ENCODE results near the gene C16orf90. TPM values are rescaled to one million over a fixed set of nuclear protein-coding genes. Genes with fewer than 3 reads are reported as not detected.

The C16orf90 gene
- total RNA-seq, 1 donor from 2014 or later: not detected

GRCh38 chr16:3461151-3461550 lies 34.1 kb downstream of the C16orf90 start:
- peak; percentile 68 for DNase-seq (ENCODE audit: low spot score)
- Histone ChIP-seq H3K4me1 (peaks cover 35% of the 10 kb centered on the region), H3F3A (ENCODE audit: low read depth) (peaks cover 35% of the 10 kb centered on the region), H3K9ac (peak overlapping the region; percentile 5), H3K27ac (no peak overlapping the region), H2AFZ (replicated peaks) (no peak overlapping the region), H3K9me3 (ENCODE audit: low read depth) (no peaks in the 10 kb centered on the region), H3K36me3 (no peaks in the 10 kb centered on the region), H3K79me2 (ENCODE audit: low read depth) (peaks cover 80% of the 10 kb centered on the region), H4K20me1 (ENCODE audit: low read depth) (peaks cover 38% of the 10 kb centered on the region), H3K27me3 (no peaks in the 10 kb centered on the region), H3K4me2 (peak overlapping the region; percentile 49), H3K4me3 (no peak overlapping the region)
- Mint-ChIP-seq H3K36me3 (peaks cover 8% of the 10 kb centered on the region), H3K9me3 (peaks cover 2% of the 10 kb centered on the region), H3K27me3 (ENCODE audit: insufficient read depth, low read depth) (peaks cover 5% of the 10 kb centered on the region), H3K4me3 (peak overlapping the region; percentile 74), H3K4me1 (peaks cover 44% of the 10 kb centered on the region), H3K27ac (peak overlapping the region; percentile 31)
- TF ChIP-seq EZH2 (IDR thresholded peaks at IDR 0.05) (no peak), EZH2phosphoT487 (IDR thresholded peaks at IDR 0.05) (no peak), CTCF (IDR thresholded peaks at IDR 0.05) (no peak)

- Mint-ChIP-seq H3K4me1 (peaks cover 44% of the 10 kb centered on the region), H3K9me3 (peaks cover 2% of the 10 kb centered on the region), H3K4me3 (peak overlapping the region; percentile 68), H3K27me3 (ENCODE audit: insufficient read depth, low read depth) (peaks cover 5% of the 10 kb centered on the region), H3K36me3 (peaks cover 6% of the 10 kb centered on the region), H3K27ac (peak overlapping the region; percentile 47)
- no peak overlapping the region for H3K4me3 ChIP-seq
- peak overlapping the region; percentile 5 for H3K9ac ChIP-seq
- H4K20me1 ChIP-seq (ENCODE audit: low read depth): peaks cover 38% of the 10 kb centered on the region
- peaks cover 35% of the 10 kb centered on the region for H3K4me1 ChIP-seq
- no peak for TF ChIP-seq EZH2phosphoT487 (IDR thresholded peaks at IDR 0.05)
- no peak for TF ChIP-seq EZH2 (IDR thresholded peaks at IDR 0.05)
- no peaks in the 10 kb centered on the region for H3K9me3 ChIP-seq (ENCODE audit: low read depth)
- H3K36me3 ChIP-seq: no peaks in the 10 kb centered on the region
- H3F3A ChIP-seq (ENCODE audit: low read depth): peaks cover 35% of the 10 kb centered on the region
- DNase-seq (ENCODE audit: low spot score): no peak
- H3K4me2 ChIP-seq: peak overlapping the region; percentile 49
- H2AFZ ChIP-seq (replicated peaks): no peak overlapping the region
- no peak overlapping the region for H3K27ac ChIP-seq
- no peaks in the 10 kb centered on the region for H3K27me3 ChIP-seq
- H3K79me2 ChIP-seq (ENCODE audit: low read depth): peaks cover 74% of the 10 kb centered on the region
Measured at GRCh38 chr16:3460585-3460984, 34.7 kb downstream of the C16orf90 start.

GRCh38 chr16:3460121-3460520 lies 35.2 kb downstream of the C16orf90 start:
- no peak overlapping the region for H2AFZ ChIP-seq (replicated peaks)
- no peak for DNase-seq (ENCODE audit: low spot score)
- peak overlapping the region; percentile 89 for H3K4me2 ChIP-seq
- no peaks in the 10 kb centered on the region for H3K36me3 ChIP-seq
- H3K79me2 ChIP-seq (ENCODE audit: low read depth): peaks cover 70% of the 10 kb centered on the region
- H4K20me1 ChIP-seq (ENCODE audit: low read depth): peaks cover 38% of the 10 kb centered on the region
- Mint-ChIP-seq H3K4me1 (peaks cover 44% of the 10 kb centered on the region), H3K27ac (peak overlapping the region; percentile 47), H3K4me3 (peak overlapping the region; percentile 96), H3K9me3 (peaks cover 2% of the 10 kb centered on the region), H3K36me3 (peaks cover 2% of the 10 kb centered on the region), H3K27me3 (ENCODE audit: insufficient read depth, low read depth) (peaks cover 5% of the 10 kb centered on the region)
- no peak overlapping the region for H3K9ac ChIP-seq
- peak overlapping the region; percentile 93 for H3K4me3 ChIP-seq
- peaks cover 35% of the 10 kb centered on the region for H3K4me1 ChIP-seq
- H3F3A ChIP-seq (ENCODE audit: low read depth): peaks cover 35% of the 10 kb centered on the region
- no peak for TF ChIP-seq CTCF (IDR thresholded peaks at IDR 0.05)
- no peak for TF ChIP-seq EZH2 (IDR thresholded peaks at IDR 0.05)
- TF ChIP-seq EZH2phosphoT487 (IDR thresholded peaks at IDR 0.05): no peak
- no peaks in the 10 kb centered on the region for H3K9me3 ChIP-seq (ENCODE audit: low read depth)
- H3K27ac ChIP-seq: no peak overlapping the region
- no peaks in the 10 kb centered on the region for H3K27me3 ChIP-seq

GRCh38 chr16:3459401-3460090 lies 35.7 kb downstream of the C16orf90 start:
- no peak overlapping the region for H2AFZ ChIP-seq (replicated peaks)
- H3K4me3 ChIP-seq: peak overlapping the region; percentile 93
- H3K9me3 ChIP-seq (ENCODE audit: low read depth): no peaks in the 10 kb centered on the region
- peak overlapping the region; percentile 96 for H3K4me3 Mint-ChIP-seq
- H3K79me2 ChIP-seq (ENCODE audit: low read depth): peaks cover 64% of the 10 kb centered on the region
- no peaks in the 10 kb centered on the region for H3K27me3 ChIP-seq
- no peak overlapping the region for H3K27ac ChIP-seq
- H3K27me3 Mint-ChIP-seq (ENCODE audit: insufficient read depth, low read depth): peaks cover 5% of the 10 kb centered on the region
- peak overlapping the region; percentile 19 for H3K27ac Mint-ChIP-seq
- peak; percentile 44 for DNase-seq (ENCODE audit: low spot score)
- H3K4me2 ChIP-seq: peak overlapping the region; percentile 89
- no peak for TF ChIP-seq EZH2 (IDR thresholded peaks at IDR 0.05)
- no peak for TF ChIP-seq CTCF (IDR thresholded peaks at IDR 0.05)
- TF ChIP-seq EZH2phosphoT487 (IDR thresholded peaks at IDR 0.05): no peak
- H3K4me1 Mint-ChIP-seq: peaks cover 44% of the 10 kb centered on the region
- peaks cover 38% of the 10 kb centered on the region for H4K20me1 ChIP-seq (ENCODE audit: low read depth)
- no peaks in the 10 kb centered on the region for H3K36me3 ChIP-seq
- peaks cover 35% of the 10 kb centered on the region for H3K4me1 ChIP-seq
- peaks cover 2% of the 10 kb centered on the region for H3K36me3 Mint-ChIP-seq
- H3F3A ChIP-seq (ENCODE audit: low read depth): peaks cover 35% of the 10 kb centered on the region
- peaks cover 2% of the 10 kb centered on the region for H3K9me3 Mint-ChIP-seq
- H3K9ac ChIP-seq: peak overlapping the region; percentile 85

Data from neural progenitor cell (in vitro differentiated cells).